DMS79 treated with DMSO at 0.1 percent for 48 hours (cell line): ENCODE results near the gene TNNI2.

ENCODE experiments used
- DNase-seq: peaks from one replicate; lab custom pipeline; 2025; lab: John Stamatoyannopoulos, UW

The TNNI2 gene

GRCh38 chr11:1821562-1821961 is 17.2 kb upstream of the TNNI2 start:
- no peak for DNase-seq

- DNase-seq = no peak
These were observed 16.0 kb upstream of the TNNI2 start for GRCh38 chr11:1822648-1823375.

GRCh38 chr11:1823376-1824220 is 15.2 kb upstream of the TNNI2 start:
- DNase-seq = no peak

- DNase-seq = no peak
These were observed 14.4 kb upstream of the TNNI2 start for GRCh38 chr11:1824221-1825038.

- DNase-seq = no peak
These were observed 13.6 kb upstream of the TNNI2 start for GRCh38 chr11:1825039-1825740.

GRCh38 chr11:1825785-1826451 is 12.9 kb upstream of the TNNI2 start:
- no peak for DNase-seq

GRCh38 chr11:1826552-1827094 is 12.2 kb upstream of the TNNI2 start:
- DNase-seq = no peak

- DNase-seq = peak; percentile 53
These were observed 11.5 kb upstream of the TNNI2 start for GRCh38 chr11:1827095-1827813.

GRCh38 chr11:1827931-1828330 is 10.8 kb upstream of the TNNI2 start:
- DNase-seq = no peak

GRCh38 chr11:1828542-1828941 is 10.2 kb upstream of the TNNI2 start:
- no peak for DNase-seq

GRCh38 chr11:1829039-1829820 is 9.6 kb upstream of the TNNI2 start:
- DNase-seq = no peak

- no peak for DNase-seq
These were observed 8.8 kb upstream of the TNNI2 start for GRCh38 chr11:1830004-1830321.

- DNase-seq = peak; percentile 16
These were observed 8.2 kb upstream of the TNNI2 start for GRCh38 chr11:1830322-1831223.

GRCh38 chr11:1831338-1832210 is 7.2 kb upstream of the TNNI2 start:
- DNase-seq = no peak

- DNase-seq = no peak
These were observed 6.4 kb upstream of the TNNI2 start for GRCh38 chr11:1832211-1832919.

- DNase-seq = no peak
These were observed 5.9 kb upstream of the TNNI2 start for GRCh38 chr11:1832920-1833295.

GRCh38 chr11:1834062-1834610 is 4.6 kb upstream of the TNNI2 start:
- no peak for DNase-seq
